Measurements from ENCODE around the gene GP1BA. TPM values are rescaled to one million over a fixed set of nuclear protein-coding genes. Genes with fewer than 3 reads are reported as not detected.

Gene GP1BA
- not detected for total RNA-seq

DNA sequence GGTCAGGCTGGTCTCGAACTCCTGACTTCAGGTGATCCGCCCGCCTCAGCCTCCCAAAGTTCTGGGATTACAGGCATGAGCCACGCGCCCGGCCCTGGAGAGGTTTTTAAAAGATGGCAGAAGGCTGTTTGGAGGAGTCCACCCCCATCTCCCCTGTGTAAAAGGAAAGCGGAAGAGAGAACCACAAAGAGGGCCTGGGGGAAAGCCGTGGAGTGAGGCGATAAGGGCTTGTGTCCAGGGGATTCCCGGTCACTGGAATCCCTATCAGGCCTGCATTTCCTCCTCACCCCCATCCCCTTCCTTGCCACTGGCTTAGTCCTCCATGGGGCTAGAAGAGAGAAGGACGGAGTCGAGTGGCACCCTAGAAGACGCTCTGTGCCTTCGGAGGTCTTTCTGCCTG is at the start of gene GP1BA:
GP1BA (plus strand) TSS at position 315 of the 400 bp plus-strand sequence. CDS start 328 bp downstream, outside the sequence.
- no peak for TF ChIP-seq EP300 (IDR thresholded peaks at IDR 0.05)
- TF ChIP-seq, protein P1, sequence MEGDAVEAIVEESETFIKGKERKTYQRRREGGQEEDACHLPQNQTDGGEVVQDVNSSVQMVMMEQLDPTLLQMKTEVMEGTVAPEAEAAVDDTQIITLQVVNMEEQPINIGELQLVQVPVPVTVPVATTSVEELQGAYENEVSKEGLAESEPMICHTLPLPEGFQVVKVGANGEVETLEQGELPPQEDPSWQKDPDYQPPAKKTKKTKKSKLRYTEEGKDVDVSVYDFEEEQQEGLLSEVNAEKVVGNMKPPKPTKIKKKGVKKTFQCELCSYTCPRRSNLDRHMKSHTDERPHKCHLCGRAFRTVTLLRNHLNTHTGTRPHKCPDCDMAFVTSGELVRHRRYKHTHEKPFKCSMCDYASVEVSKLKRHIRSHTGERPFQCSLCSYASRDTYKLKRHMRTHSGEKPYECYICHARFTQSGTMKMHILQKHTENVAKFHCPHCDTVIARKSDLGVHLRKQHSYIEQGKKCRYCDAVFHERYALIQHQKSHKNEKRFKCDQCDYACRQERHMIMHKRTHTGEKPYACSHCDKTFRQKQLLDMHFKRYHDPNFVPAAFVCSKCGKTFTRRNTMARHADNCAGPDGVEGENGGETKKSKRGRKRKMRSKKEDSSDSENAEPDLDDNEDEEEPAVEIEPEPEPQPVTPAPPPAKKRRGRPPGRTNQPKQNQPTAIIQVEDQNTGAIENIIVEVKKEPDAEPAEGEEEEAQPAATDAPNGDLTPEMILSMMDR (IDR thresholded peaks at IDR 0.05): no peak
- no peak for TF ChIP-seq POLR2A (IDR thresholded peaks at IDR 0.05)
- TF ChIP-seq POLR2AphosphoS5 (IDR thresholded peaks at IDR 0.05): no peak
- Histone ChIP-seq H3K27me3 (no peaks in the 10 kb centered on the region), H3K9me3 (no peaks in the 10 kb centered on the region), H3K27ac (no peak within 1 kb of the TSS), H3K4me3 (no peak within 1 kb of the TSS), H3K36me3 (peaks cover 12% of the 10 kb centered on the region), H3K4me1 (peaks cover 12% of the 10 kb centered on the region)
- 82% methylated on average over 14 of the region's 14 CpGs for WGBS
- DNase-seq (ENCODE audit: low spot score in 2 of 2): peak in 1 of 2 donors; percentile 25

DNA sequence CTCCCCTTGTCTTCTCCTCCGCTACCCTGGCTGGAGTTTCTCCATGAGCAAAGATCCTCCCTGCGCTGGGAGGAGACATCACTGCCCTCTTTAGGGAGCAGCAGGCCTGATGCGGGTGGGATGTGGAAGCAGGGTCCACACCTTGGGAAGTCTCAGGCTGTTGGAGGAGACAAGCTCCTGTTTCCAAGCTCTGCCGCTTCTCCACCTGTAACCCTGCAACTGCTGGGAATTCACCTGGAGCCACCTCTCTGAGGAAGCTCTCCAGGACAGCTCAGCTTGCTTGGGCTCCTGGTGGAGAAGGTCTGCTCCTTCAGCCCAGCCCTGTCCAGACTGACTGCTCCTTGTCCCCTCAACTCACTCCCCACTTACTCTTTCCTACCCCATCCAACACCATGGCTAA is 47.6 kb upstream of the GP1BA start:
- 90% methylated on average over 3 of the region's 4 CpGs for WGBS
- Histone ChIP-seq H3K4me1 (peaks cover 17% of the 10 kb centered on the region), H3K27ac (no peak overlapping the region), H3K9me3 (no peaks in the 10 kb centered on the region), H3K4me3 (no peak overlapping the region), H3K27me3 (no peaks in the 10 kb centered on the region), H3K36me3 (peaks cover 55% of the 10 kb centered on the region)
- TF ChIP-seq POLR2AphosphoS5 (IDR thresholded peaks at IDR 0.05): no peak
- TF ChIP-seq, protein P1 (IDR thresholded peaks at IDR 0.05): no peak
- TF ChIP-seq EP300 (IDR thresholded peaks at IDR 0.05): no peak
- no peak for TF ChIP-seq POLR2A (IDR thresholded peaks at IDR 0.05)
- DNase-seq (ENCODE audit: low spot score in 2 of 2): no peak

DNA sequence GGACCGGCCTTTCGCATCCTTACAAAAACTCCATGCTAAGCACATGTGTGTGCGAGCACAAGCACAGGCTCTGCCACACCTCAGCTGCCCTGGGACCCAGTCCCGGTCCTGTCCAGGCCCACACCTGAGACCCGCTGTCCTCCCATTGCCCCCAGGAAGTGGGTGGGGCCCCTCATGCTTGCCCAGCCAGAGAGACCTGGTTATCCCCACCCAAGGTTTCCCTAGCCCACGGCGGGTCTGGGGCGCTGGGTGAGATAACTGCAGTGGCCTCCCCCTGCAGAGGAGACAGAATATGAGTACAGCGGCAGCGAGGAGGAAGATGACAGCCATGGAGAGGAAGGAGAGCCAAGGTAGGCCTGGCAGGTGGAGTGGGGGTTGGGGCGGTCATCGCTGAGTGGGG is 45.2 kb upstream of the GP1BA start:
- no peaks in the 10 kb centered on the region for H3K9me3 ChIP-seq
- H3K36me3 ChIP-seq: peaks cover 70% of the 10 kb centered on the region
- 95% methylated on average over 10 of the region's 12 CpGs for WGBS
- TF ChIP-seq POLR2A (IDR thresholded peaks at IDR 0.05) (no peak), EP300 (IDR thresholded peaks at IDR 0.05) (no peak), POLR2AphosphoS5 (IDR thresholded peaks at IDR 0.05) (no peak)
- TF ChIP-seq, protein P1 (IDR thresholded peaks at IDR 0.05): no peak
- H3K27me3 ChIP-seq: no peaks in the 10 kb centered on the region
- no peak overlapping the region for H3K4me3 ChIP-seq
- no peak for DNase-seq (ENCODE audit: low spot score in 2 of 2)
- H3K4me1 ChIP-seq: peaks cover 4% of the 10 kb centered on the region
- H3K27ac ChIP-seq: no peak overlapping the region

DNA sequence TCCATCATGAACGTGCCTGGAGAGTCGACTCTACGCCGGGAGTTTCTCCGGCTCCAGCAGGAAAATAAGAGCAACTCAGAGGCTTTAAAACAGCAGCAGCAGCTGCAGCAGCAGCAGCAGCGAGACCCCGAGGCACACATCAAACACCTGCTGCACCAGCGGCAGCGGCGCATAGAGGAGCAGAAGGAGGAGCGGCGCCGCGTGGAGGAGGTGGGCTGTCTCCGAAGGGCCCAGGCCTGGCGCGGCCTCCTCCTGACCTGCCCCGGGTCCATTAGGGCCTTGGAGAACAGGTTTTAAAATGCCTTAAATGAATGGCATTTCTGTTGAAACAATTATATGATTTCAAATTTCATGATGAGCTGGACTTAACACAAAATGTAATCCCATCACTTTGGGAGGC is 44.5 kb upstream of the GP1BA start:
- Histone ChIP-seq H3K27ac (no peak overlapping the region), H3K4me1 (no peaks in the 10 kb centered on the region), H3K36me3 (peaks cover 78% of the 10 kb centered on the region), H3K4me3 (no peak overlapping the region), H3K9me3 (no peaks in the 10 kb centered on the region), H3K27me3 (no peaks in the 10 kb centered on the region)
- DNase-seq (ENCODE audit: low spot score in 2 of 2): no peak
- 92% methylated on average over 17 of the region's 18 CpGs for WGBS
- TF ChIP-seq POLR2AphosphoS5 (IDR thresholded peaks at IDR 0.05) (no peak), POLR2A (IDR thresholded peaks at IDR 0.05) (no peak), EP300 (IDR thresholded peaks at IDR 0.05) (no peak)
- TF ChIP-seq, protein P1 (IDR thresholded peaks at IDR 0.05): no peak

DNA sequence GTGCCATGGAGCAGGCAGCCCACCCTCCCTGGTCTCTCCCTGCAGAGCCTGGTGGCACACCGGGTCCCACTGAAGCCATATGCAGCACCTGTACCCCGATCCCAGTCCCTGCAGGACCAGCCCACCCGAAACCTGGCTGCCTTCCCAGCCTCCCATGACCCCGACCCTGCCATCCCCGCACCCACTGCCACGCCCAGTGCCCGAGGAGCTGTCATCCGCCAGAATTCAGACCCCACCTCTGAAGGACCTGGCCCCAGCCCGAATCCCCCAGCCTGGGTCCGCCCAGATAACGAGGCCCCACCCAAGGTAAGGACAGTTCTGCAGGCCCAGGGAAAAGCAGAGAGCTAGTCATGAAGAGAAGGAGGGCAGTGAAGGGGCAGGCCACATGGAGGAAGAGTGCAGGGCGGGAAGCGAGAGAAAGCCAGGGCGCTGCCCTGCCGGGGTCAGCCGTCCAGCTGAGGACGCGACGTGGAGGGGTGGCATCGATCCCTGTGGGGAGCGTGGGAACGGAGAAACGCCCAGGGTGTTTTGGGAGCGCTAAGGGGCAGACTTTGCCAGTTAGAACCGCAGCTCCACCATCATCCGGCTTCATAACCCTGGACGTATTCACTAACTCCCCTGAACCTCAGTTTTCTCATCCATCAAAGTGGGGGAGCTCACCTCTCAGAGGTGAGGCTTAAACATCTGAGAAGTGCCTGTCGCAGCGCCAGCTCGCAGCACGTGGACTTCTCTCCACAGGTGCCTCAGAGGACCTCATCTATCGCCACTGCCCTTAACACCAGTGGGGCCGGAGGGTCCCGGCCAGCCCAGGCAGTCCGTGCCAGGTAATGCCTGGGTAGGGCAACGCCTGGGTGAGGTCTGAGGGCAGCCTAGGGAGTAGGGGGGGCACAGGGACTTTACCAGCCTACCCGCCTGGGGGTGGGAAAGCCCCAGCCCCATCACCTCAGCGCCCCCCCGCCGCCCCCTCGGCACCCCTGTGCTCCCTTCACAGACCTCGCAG is 40.4 kb upstream of the GP1BA start:
- H3K9me3 ChIP-seq: no peaks in the 10 kb centered on the region
- 68% methylated on average over 16 of the region's 42 CpGs for WGBS
- H3K27ac ChIP-seq: no peak overlapping the region
- peaks cover 92% of the 10 kb centered on the region for H3K36me3 ChIP-seq
- no peak overlapping the region for H3K4me3 ChIP-seq
- peak in 1 of 2 donors; percentile 66 for DNase-seq (ENCODE audit: low spot score in 2 of 2)
- no peaks in the 10 kb centered on the region for H3K27me3 ChIP-seq
- TF ChIP-seq, protein P1 (IDR thresholded peaks at IDR 0.05): no peak
- TF ChIP-seq EP300 (IDR thresholded peaks at IDR 0.05): no peak
- no peaks in the 10 kb centered on the region for H3K4me1 ChIP-seq

Measured in suprapubic skin (tissue), 4 donors.